ENCODE results near the gene RHBDD3. TPM values are rescaled to one million over a fixed set of nuclear protein-coding genes. Genes with fewer than 3 reads are reported as not detected.

The RHBDD3 gene
- total RNA-seq, 1 donor from 2014 or later = 19.0 TPM

- intact Hi-C loops (cut with DNase I) = no loop called here
- Histone ChIP-seq H3K9me3 (no peaks in the 10 kb centered on the region), H3K36me3 (no peaks in the 10 kb centered on the region), H3K4me1 (peaks cover 57% of the 10 kb centered on the region), H3K4me3 (no peak overlapping the region), H3K27ac (peak overlapping the region; percentile 71), H3K27me3 (peaks cover 16% of the 10 kb centered on the region)
- ATAC-seq (no peak), DNase-seq (no peak)
- TF ChIP-seq, protein P1, sequence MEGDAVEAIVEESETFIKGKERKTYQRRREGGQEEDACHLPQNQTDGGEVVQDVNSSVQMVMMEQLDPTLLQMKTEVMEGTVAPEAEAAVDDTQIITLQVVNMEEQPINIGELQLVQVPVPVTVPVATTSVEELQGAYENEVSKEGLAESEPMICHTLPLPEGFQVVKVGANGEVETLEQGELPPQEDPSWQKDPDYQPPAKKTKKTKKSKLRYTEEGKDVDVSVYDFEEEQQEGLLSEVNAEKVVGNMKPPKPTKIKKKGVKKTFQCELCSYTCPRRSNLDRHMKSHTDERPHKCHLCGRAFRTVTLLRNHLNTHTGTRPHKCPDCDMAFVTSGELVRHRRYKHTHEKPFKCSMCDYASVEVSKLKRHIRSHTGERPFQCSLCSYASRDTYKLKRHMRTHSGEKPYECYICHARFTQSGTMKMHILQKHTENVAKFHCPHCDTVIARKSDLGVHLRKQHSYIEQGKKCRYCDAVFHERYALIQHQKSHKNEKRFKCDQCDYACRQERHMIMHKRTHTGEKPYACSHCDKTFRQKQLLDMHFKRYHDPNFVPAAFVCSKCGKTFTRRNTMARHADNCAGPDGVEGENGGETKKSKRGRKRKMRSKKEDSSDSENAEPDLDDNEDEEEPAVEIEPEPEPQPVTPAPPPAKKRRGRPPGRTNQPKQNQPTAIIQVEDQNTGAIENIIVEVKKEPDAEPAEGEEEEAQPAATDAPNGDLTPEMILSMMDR (IDR thresholded peaks at IDR 0.05) = no peak
Measured at GRCh38 chr22:29310065-29310862, 42.5 kb upstream of the RHBDD3 start.

DNA sequence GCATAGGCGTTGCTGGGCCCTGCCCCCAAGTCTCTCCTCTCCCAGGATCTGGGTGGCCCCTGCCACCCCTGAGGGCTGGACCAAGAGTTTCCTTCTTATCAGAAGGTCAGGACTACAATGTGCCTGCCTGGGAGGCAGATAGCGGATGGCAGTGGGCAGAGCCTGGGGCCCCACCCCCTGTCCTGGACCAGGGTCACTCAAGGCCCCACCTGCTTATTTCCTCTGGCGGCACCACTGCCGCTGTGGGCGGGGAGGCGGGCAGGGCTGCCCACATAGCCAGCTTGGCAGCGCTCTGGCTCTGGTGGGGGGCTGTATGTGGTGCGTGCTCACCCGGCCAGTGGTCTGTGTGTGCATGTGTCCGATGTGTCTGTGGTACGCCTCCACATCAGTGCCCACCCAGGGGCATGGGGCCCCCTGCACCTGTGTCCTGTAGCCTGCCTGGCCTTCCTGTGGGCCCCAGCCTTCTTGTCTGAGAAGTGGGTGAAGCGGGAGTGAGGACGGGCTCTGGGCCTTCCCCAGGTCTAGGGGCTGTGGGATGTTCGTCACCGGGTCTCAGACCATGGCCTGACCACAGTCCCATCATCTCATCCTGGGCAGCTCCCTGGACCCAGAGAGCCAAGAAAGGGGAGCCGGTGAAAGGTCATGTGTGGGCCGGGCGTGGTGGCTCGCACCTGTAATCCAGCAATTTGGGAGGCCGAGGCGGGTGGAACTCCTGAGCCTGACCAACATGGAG is 41.7 kb upstream of the RHBDD3 start:
- Histone ChIP-seq H3K4me1 (peaks cover 49% of the 10 kb centered on the region), H3K36me3 (no peaks in the 10 kb centered on the region), H3K4me3 (peak overlapping the region; percentile 17), H3K27me3 (peaks cover 9% of the 10 kb centered on the region), H3K27ac (peak overlapping the region; percentile 71), H3K9me3 (no peaks in the 10 kb centered on the region)
- no peak for DNase-seq
- no peak for ATAC-seq
- TF ChIP-seq, protein P1 (IDR thresholded peaks at IDR 0.05) = no peak
- intact Hi-C loops (cut with DNase I) = no loop called here

- H3K4me1 ChIP-seq = peaks cover 45% of the 10 kb centered on the region
- intact Hi-C loops (cut with DNase I) = no loop called here
- TF ChIP-seq, protein P1 (IDR thresholded peaks at IDR 0.05) = no peak
- peak overlapping the region; percentile 17 for H3K4me3 ChIP-seq
- DNase-seq = no peak
- peaks cover 2% of the 10 kb centered on the region for H3K27me3 ChIP-seq
- peak overlapping the region; percentile 71 for H3K27ac ChIP-seq
- H3K9me3 ChIP-seq = no peaks in the 10 kb centered on the region
- ATAC-seq = no peak
- H3K36me3 ChIP-seq = no peaks in the 10 kb centered on the region
Measured at GRCh38 chr22:29308791-29309262, 41.0 kb upstream of the RHBDD3 start.

- intact Hi-C loops (cut with DNase I) = no loop called here
- H3K27ac ChIP-seq = peak overlapping the region; percentile 71
Measured at GRCh38 chr22:29308148-29308790, 40.5 kb upstream of the RHBDD3 start.

GRCh38 chr22:29307596-29308147 is 39.9 kb upstream of the RHBDD3 start:
- peaks cover 47% of the 10 kb centered on the region for H3K4me1 ChIP-seq
- intact Hi-C loops (cut with DNase I) = no loop called here
- H3K9me3 ChIP-seq = no peaks in the 10 kb centered on the region
- H3K27ac ChIP-seq = peak overlapping the region; percentile 87
- ATAC-seq = no peak
- no peak for DNase-seq
- H3K4me3 ChIP-seq = peak overlapping the region; percentile 85
- TF ChIP-seq, protein P1 (IDR thresholded peaks at IDR 0.05) = no peak
- H3K27me3 ChIP-seq = no peaks in the 10 kb centered on the region
- no peaks in the 10 kb centered on the region for H3K36me3 ChIP-seq

More at GRCh38 chr22:29308148-29308790, 40.5 kb upstream of the RHBDD3 start:
- Histone ChIP-seq H3K9me3 (no peaks in the 10 kb centered on the region), H3K4me3 (peak overlapping the region; percentile 85), H3K4me1 (peaks cover 44% of the 10 kb centered on the region), H3K27me3 (no peaks in the 10 kb centered on the region), H3K36me3 (no peaks in the 10 kb centered on the region)
- DNase-seq (no peak), ATAC-seq (no peak)
- TF ChIP-seq, protein P1 (IDR thresholded peaks at IDR 0.05) = no peak

Measured in upper lobe of right lung (tissue), 1 donor.